HEK293 (cell line): ENCODE measurements around the gene PLOD2.

Source experiments
- CTCF ChIA-PET: fragments of 350-600 bp; formaldehyde crosslinking; extraction: SDS; loops from one replicate; lab custom pipeline; 2021; ENCODE audit warnings: antibody characterized with exemption; lab: Yijun Ruan, JAX
- POLR2A ChIA-PET: fragments of 300-600 bp; formaldehyde crosslinking; extraction: SDS; loops from one replicate; lab custom pipeline; 2020; ENCODE audit warnings: antibody characterized with exemption, inconsistent platforms; lab: Yijun Ruan, JAX
- H3K27ac ChIP-seq: fragments of 200-500 bp; sonication (Bioruptor generic); 2 replicates; pipeline ENCODE4 v1.5.1; 2014; ENCODE audit warnings: low read depth, low read length, control low read depth, inconsistent platforms; ENCODE audit errors: extremely low read depth
- H3K36me3 ChIP-seq, 2 experiments: fragments of 200-500 bp in 1 of 2; sonication (Bioruptor generic) in 1 of 2; 1 replicate in 1 of 2; 2 replicates in 1 of 2; pipeline ENCODE4 v1.5.1; 2014 to 2017; ENCODE audit warnings: inconsistent platforms in 2 of 2, low read length in 2 of 2; ENCODE audit not compliant: control insufficient read depth in 2 of 2, insufficient read depth in 1 of 2
- H3K4me1 ChIP-seq: fragments of 200-500 bp; sonication (Bioruptor generic); 2 replicates; pipeline ENCODE4 v1.5.1; 2014; ENCODE audit warnings: mild to moderate bottlenecking, low read length, inconsistent platforms; ENCODE audit not compliant: control insufficient read depth, insufficient read depth
- H3K4me3 ChIP-seq: 2 replicates; pipeline ENCODE4 v1.5.1; 2011; ENCODE audit warnings: low read depth, mild to moderate bottlenecking, control low read depth, low read length, moderate library complexity
- H3K9me3 ChIP-seq: fragments of 200-500 bp; sonication (Bioruptor generic); 2 replicates; pipeline ENCODE4 v1.5.1; 2014; ENCODE audit warnings: low read depth, low read length, inconsistent platforms; ENCODE audit not compliant: control insufficient read depth, insufficient read depth
- GLI2 ChIP-seq: fragments of 450-650 bp; formaldehyde crosslinking; IDR thresholded peaks from 2 replicates; pipeline ENCODE4; 2017; ENCODE audit warnings: missing biosample characterization, missing genetic modification characterization, low read depth, borderline replicate concordance
- TCF7L2 ChIP-seq: IDR thresholded peaks from 2 replicates; pipeline ENCODE4 v1.6.1; 2011; ENCODE audit warnings: low read depth, mild to moderate bottlenecking, inconsistent platforms, low read length, moderate library complexity, borderline replicate concordance
- TRIM28 ChIP-seq: IDR thresholded peaks from 2 replicates; pipeline ENCODE4 v1.6.1; 2011; ENCODE audit warnings: low read length, control low read depth, borderline replicate concordance
- ZNF112 ChIP-seq: fragments of 450-650 bp; formaldehyde crosslinking; IDR thresholded peaks from 2 replicates; pipeline ENCODE4 v1.5.0; 2017; ENCODE audit warnings: missing biosample characterization, missing genetic modification characterization
- ZNF132 ChIP-seq: fragments of 450-650 bp; formaldehyde crosslinking; IDR thresholded peaks from 2 replicates; pipeline ENCODE4 v1.5.1; 2017; ENCODE audit warnings: missing biosample characterization, missing genetic modification characterization, borderline replicate concordance
- ZNF184 ChIP-seq: fragments of 450-650 bp; IDR thresholded peaks from 2 replicates; pipeline ENCODE4 v1.5.1; 2018; ENCODE audit warnings: missing biosample characterization, mild to moderate bottlenecking, missing genetic modification characterization
- ZNF280D ChIP-seq: fragments of 450-650 bp; formaldehyde crosslinking; IDR thresholded peaks from 2 replicates; pipeline ENCODE4 v1.5.1; 2016; ENCODE audit warnings: missing biosample characterization, missing genetic modification characterization
- ZNF366 ChIP-seq: fragments of 450-650 bp; formaldehyde crosslinking; conservative IDR thresholded peaks from 2 replicates; pipeline ENCODE4 v1.5.1; 2016; ENCODE audit warnings: missing biosample characterization, missing genetic modification characterization
- ZNF48 ChIP-seq: fragments of 450-650 bp; formaldehyde crosslinking; IDR thresholded peaks from 2 replicates; pipeline ENCODE4 v1.5.1; 2016; ENCODE audit warnings: missing biosample characterization, missing genetic modification characterization
- ZNF555 ChIP-seq: fragments of 450-650 bp; formaldehyde crosslinking; conservative IDR thresholded peaks from 2 replicates; pipeline ENCODE4 v1.5.1; 2017; ENCODE audit warnings: missing biosample characterization, mild to moderate bottlenecking, missing genetic modification characterization, inconsistent platforms
- ZNF610 ChIP-seq: fragments of 450-650 bp; formaldehyde crosslinking; IDR thresholded peaks from 2 replicates; pipeline ENCODE4 v1.5.1; 2016; ENCODE audit warnings: missing biosample characterization, missing genetic modification characterization, borderline replicate concordance
- ZNF639 ChIP-seq: fragments of 450-650 bp; formaldehyde crosslinking; IDR thresholded peaks from 2 replicates; pipeline ENCODE4 v1.5.1; 2016; ENCODE audit warnings: missing biosample characterization, missing genetic modification characterization
- ZNF658 ChIP-seq: fragments of 450-650 bp; formaldehyde crosslinking; IDR thresholded peaks from 2 replicates; pipeline ENCODE4; 2016; ENCODE audit warnings: missing biosample characterization, missing genetic modification characterization
- TF ChIP-seq, protein P1 (sequence below): fragments of 450-650 bp; IDR thresholded peaks from 2 replicates; pipeline ENCODE4 v1.5.1; 2018; ENCODE audit warnings: missing biosample characterization, mild to moderate bottlenecking, missing genetic modification characterization
- TF ChIP-seq, protein P2 (sequence below): fragments of 450-650 bp; formaldehyde crosslinking; IDR thresholded peaks from 2 replicates; pipeline ENCODE4 v1.5.1; 2016; ENCODE audit warnings: missing biosample characterization, missing genetic modification characterization
- TF ChIP-seq, protein P3 (sequence below): fragments of 450-650 bp; formaldehyde crosslinking; IDR thresholded peaks from 2 replicates; pipeline ENCODE4 v1.5.1; 2016; ENCODE audit warnings: missing biosample characterization, missing genetic modification characterization

The PLOD2 gene

GRCh38 chr3:146087116-146087515, 73.9 kb downstream of the PLOD2 start (continued):
- TF ChIP-seq ZNF112 (no peak), ZNF280D (tag by site-specific recombination) (no peak), ZNF639 (tag by site-specific recombination) (no peak), ZNF48 (tag by site-specific recombination) (no peak)
- TF ChIP-seq, protein P1, sequence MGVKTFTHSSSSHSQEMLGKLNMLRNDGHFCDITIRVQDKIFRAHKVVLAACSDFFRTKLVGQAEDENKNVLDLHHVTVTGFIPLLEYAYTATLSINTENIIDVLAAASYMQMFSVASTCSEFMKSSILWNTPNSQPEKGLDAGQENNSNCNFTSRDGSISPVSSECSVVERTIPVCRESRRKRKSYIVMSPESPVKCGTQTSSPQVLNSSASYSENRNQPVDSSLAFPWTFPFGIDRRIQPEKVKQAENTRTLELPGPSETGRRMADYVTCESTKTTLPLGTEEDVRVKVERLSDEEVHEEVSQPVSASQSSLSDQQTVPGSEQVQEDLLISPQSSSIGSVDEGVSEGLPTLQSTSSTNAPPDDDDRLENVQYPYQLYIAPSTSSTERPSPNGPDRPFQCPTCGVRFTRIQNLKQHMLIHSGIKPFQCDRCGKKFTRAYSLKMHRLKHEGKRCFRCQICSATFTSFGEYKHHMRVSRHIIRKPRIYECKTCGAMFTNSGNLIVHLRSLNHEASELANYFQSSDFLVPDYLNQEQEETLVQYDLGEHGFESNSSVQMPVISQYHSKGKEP (tag by site-specific recombination): no peak

GRCh38 chr3:146086211-146086610, 74.8 kb downstream of the PLOD2 start:
- ChIA-PET CTCF (no interaction called here), POLR2A (no interaction called here)
- Histone ChIP-seq H3K4me3 (no peak overlapping the region), H3K27ac (no peak overlapping the region), H3K4me1 (0 out of 2 replicates have a peak, but pooled peaks cover 2% of the 10 kb centered on the region), H3K36me3 (no peaks in the 10 kb centered on the region; a peak in 1 of 3 replicates), H3K9me3 (no peaks in the 10 kb centered on the region)
- TF ChIP-seq, protein P2, sequence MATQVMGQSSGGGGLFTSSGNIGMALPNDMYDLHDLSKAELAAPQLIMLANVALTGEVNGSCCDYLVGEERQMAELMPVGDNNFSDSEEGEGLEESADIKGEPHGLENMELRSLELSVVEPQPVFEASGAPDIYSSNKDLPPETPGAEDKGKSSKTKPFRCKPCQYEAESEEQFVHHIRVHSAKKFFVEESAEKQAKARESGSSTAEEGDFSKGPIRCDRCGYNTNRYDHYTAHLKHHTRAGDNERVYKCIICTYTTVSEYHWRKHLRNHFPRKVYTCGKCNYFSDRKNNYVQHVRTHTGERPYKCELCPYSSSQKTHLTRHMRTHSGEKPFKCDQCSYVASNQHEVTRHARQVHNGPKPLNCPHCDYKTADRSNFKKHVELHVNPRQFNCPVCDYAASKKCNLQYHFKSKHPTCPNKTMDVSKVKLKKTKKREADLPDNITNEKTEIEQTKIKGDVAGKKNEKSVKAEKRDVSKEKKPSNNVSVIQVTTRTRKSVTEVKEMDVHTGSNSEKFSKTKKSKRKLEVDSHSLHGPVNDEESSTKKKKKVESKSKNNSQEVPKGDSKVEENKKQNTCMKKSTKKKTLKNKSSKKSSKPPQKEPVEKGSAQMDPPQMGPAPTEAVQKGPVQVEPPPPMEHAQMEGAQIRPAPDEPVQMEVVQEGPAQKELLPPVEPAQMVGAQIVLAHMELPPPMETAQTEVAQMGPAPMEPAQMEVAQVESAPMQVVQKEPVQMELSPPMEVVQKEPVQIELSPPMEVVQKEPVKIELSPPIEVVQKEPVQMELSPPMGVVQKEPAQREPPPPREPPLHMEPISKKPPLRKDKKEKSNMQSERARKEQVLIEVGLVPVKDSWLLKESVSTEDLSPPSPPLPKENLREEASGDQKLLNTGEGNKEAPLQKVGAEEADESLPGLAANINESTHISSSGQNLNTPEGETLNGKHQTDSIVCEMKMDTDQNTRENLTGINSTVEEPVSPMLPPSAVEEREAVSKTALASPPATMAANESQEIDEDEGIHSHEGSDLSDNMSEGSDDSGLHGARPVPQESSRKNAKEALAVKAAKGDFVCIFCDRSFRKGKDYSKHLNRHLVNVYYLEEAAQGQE (tag by site-specific recombination): no peak
- TF ChIP-seq ZNF610 (tag by site-specific recombination) (no peak), ZNF366 (tag by site-specific recombination) (no peak), ZNF658 (tag by site-specific recombination) (no peak), TRIM28 (no peak), ZNF555 (tag by site-specific recombination) (no peak), GLI2 (no peak), TCF7L2 (no peak), ZNF184 (no peak), ZNF132 (tag by site-specific recombination) (no peak)
- TF ChIP-seq, protein P3, sequence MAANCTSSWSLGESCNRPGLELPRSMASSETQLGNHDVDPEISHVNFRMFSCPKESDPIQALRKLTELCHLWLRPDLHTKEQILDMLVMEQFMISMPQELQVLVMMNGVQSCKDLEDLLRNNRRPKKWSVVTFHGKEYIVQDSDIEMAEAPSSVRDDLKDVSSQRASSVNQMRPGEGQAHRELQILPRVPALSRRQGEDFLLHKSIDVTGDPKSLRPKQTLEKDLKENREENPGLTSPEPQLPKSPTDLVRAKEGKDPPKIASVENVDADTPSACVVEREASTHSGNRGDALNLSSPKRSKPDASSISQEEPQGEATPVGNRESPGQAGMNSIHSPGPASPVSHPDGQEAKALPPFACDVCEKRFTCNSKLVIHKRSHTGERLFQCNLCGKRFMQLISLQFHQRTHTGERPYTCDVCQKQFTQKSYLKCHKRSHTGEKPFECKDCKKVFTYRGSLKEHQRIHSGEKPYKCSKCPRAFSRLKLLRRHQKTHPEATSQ: no peak
